ENCODE data around the gene TEKT1.

DNA sequence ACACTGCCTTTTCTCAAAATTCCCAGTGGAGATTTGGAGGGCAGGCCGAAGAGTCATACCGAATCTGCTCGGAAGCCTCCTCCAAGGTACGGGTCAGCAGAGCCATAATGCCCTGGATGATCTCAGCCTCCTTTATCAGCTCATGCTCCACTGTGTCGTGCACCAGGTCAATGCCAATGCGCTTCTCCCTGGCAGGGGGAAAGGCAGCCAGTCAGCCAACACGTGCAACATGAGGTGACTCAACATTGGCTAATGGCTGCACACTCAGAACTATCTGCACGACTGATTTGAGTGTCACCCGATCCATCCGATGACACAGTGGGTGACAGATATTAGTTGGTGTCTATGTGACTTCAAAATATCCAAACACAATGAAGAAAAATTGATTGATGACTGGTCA is 15.8 kb downstream of the TEKT1 start:
- TF ChIP-seq, protein P1, sequence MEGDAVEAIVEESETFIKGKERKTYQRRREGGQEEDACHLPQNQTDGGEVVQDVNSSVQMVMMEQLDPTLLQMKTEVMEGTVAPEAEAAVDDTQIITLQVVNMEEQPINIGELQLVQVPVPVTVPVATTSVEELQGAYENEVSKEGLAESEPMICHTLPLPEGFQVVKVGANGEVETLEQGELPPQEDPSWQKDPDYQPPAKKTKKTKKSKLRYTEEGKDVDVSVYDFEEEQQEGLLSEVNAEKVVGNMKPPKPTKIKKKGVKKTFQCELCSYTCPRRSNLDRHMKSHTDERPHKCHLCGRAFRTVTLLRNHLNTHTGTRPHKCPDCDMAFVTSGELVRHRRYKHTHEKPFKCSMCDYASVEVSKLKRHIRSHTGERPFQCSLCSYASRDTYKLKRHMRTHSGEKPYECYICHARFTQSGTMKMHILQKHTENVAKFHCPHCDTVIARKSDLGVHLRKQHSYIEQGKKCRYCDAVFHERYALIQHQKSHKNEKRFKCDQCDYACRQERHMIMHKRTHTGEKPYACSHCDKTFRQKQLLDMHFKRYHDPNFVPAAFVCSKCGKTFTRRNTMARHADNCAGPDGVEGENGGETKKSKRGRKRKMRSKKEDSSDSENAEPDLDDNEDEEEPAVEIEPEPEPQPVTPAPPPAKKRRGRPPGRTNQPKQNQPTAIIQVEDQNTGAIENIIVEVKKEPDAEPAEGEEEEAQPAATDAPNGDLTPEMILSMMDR (IDR thresholded peaks at IDR 0.05) = no peak
- TF ChIP-seq POLR2A (IDR thresholded peaks at IDR 0.05) = no peak

All from testis (tissue), 2 donors.